Fibroblast of mammary gland (primary cell): ENCODE data around the gene ACACA.

Experiments used
- DNase-seq: peaks from one replicate; pipeline ENCODE4 v3.0.0-alpha.2; 2010; ENCODE audit warnings: low read depth
- H3K4me3 ChIP-seq: 2 replicates; pipeline ENCODE4 v1.5.1; 2011; ENCODE audit warnings: low read depth, mild to moderate bottlenecking, low read length, moderate library complexity; ENCODE audit not compliant: control insufficient read depth
- TF ChIP-seq, protein P1 (sequence below): conservative IDR thresholded peaks from 2 replicates; pipeline ENCODE4 v1.5.1; 2011; ENCODE audit warnings: low read depth, low read length, inconsistent platforms; ENCODE audit not compliant: control insufficient read depth, insufficient read depth

The ACACA gene

DNA sequence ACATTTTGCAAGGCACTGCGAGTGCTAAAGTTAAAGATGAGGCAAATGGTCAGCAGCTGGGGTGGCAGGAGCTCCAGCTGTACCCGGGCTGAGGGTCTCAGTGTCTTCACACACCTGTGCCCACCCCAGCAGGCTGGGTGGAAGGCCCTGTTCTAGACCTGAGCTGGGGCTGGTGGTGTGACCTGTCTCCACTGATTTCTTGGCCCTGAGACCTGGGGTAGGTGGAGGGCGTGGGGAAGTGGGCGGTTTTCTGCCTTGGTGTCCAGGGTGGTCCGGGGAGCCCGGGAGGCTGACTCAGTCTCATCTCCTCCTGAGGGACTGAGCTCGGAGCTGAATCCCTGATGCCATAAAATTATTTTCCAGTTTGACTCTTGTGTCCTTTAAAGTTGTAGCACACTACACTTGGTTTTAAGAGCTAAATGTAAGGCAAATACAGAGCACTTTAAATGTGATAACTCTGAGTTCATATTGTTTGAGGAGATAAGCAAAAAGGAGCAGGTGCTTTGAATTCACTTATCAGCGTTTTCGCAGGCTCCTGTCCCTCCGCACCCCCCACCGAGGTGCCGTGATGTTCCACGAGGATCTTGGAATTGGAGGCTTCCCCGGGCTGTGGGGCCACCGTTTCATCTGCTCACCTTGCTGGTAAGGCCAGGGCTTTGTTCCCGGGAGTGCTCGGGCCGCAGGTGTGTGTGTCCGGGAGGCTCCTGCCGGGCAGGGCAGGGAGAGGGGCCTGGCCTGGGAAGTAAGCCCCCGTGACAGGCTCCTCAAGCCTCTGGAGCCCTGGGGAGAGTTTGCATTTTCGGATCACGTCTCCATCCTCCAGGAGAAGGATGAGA, 340.9 kb downstream of the ACACA start:
- TF ChIP-seq, protein P1, sequence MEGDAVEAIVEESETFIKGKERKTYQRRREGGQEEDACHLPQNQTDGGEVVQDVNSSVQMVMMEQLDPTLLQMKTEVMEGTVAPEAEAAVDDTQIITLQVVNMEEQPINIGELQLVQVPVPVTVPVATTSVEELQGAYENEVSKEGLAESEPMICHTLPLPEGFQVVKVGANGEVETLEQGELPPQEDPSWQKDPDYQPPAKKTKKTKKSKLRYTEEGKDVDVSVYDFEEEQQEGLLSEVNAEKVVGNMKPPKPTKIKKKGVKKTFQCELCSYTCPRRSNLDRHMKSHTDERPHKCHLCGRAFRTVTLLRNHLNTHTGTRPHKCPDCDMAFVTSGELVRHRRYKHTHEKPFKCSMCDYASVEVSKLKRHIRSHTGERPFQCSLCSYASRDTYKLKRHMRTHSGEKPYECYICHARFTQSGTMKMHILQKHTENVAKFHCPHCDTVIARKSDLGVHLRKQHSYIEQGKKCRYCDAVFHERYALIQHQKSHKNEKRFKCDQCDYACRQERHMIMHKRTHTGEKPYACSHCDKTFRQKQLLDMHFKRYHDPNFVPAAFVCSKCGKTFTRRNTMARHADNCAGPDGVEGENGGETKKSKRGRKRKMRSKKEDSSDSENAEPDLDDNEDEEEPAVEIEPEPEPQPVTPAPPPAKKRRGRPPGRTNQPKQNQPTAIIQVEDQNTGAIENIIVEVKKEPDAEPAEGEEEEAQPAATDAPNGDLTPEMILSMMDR = no peak
- no peak for DNase-seq
- no peak overlapping the region for H3K4me3 ChIP-seq

DNA sequence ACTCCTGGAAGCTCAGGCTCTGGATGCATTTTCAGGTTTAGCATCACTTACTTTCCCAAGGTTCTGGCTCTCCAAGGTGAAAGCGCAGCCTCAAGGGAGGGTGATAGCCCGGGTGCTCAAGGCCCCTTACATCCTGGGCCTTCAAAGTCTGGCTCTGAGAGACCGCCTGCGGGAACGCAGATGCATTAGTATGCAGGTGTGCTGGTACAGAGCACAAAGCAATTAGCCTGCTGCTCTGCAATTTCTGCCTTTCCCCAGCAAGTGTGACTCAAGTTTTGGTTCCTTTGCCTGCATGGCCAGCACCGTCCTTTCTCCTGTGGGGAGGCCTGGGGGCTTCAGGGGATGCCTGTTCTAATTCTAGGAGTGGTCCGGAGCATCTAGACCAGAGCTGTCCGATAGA, 341.7 kb downstream of the ACACA start:
- TF ChIP-seq, protein P1 = no peak
- H3K4me3 ChIP-seq = no peak overlapping the region
- no peak for DNase-seq

DNA sequence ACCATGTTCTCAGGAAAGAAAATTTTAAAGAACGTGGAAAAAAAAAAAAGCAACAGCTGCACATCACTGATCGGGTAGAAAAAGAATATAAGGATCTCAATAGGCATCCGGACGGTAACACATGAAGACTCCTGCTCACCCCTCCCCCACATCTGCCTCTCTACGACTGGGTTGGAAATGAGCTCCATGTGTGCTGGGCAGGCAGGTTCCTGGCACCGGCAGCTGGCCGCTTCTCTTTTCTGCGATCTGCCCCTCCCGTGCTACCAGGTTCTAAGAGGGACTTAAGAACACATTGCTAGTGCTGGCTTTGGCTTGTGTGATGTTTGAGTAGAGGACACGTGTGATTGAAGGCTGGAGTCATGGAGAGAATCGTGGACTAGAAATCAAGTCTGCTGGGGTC, 342.4 kb downstream of the ACACA start:
- TF ChIP-seq, protein P1 = no peak
- no peak overlapping the region for H3K4me3 ChIP-seq
- DNase-seq = no peak

DNA sequence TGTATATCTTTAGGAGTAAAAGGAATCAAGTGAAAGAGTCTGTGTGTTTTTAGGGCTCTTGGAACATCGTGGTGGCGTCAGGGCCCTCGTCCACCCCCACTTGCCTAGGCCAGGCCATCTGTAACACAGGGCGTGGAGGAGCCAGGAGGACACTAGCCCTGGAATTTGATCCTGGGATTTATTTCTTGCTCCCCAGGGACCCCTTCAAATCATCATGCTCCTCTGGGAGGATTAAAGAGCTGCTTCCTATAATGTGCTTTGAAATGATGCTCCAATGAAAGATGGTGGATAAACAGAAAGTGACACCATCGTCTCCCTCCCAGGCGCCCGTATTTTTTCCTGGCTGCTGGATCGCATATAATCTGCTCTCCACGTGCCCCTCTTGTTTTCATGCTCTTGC, 344.6 kb downstream of the ACACA start:
- no peak for DNase-seq
- no peak overlapping the region for H3K4me3 ChIP-seq
- TF ChIP-seq, protein P1 = no peak

DNA sequence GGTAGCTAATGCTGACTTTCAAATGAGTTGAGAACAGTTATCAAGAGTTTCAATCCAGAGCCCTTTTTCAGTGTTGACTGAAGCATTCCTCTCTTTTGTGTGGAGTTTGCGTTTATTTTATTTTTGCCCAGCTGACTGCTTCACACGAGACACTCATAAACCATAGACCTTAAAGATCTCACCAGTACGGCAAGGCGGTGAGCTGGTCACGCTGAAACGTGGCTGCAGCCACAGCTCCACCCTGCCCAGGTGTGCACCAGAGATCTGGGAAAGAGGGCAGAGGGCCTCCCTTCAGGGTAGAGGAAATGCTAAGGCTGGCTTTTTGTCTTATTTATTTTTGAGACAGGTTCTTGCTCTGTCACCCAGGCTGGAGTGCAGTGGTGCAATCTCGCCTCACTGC, 345.7 kb downstream of the ACACA start:
- H3K4me3 ChIP-seq = no peak overlapping the region
- TF ChIP-seq, protein P1 = no peak
- no peak for DNase-seq

DNA sequence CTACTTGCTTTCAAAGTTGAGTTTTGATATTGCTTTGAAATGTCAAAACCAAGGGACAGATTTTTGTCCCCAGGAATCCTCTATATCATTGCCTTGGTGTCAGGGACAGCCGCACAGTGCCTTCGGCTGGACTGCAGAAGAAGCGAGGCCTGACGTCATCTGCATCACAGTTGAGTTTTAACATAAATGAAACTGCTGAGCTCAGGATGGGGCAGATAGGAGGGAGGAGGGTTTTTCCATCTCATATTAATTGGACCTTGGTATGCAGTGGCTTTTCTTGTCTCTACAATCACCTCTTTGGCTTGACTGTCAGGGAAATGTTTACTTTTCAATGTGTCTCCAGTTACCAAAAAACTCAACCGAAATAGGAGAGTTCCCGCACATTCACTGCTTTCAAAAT, 346.5 kb downstream of the ACACA start:
- no peak overlapping the region for H3K4me3 ChIP-seq
- TF ChIP-seq, protein P1 = no peak
- no peak for DNase-seq
